ENCODE data around the gene RCL1.
A peak's percentile ranks its signal among the peaks of the same experiment; 100 is the strongest.

RCL1 gene

GRCh38 chr9:4815381-4815956 lies 22.7 kb downstream of the RCL1 start:
- no peak for DNase-seq

GRCh38 chr9:4820168-4820567 lies 27.4 kb downstream of the RCL1 start:
- DNase-seq = no peak

- DNase-seq = no peak
These were observed 28.4 kb downstream of the RCL1 start for GRCh38 chr9:4821133-4821532.

GRCh38 chr9:4822057-4822456 lies 29.3 kb downstream of the RCL1 start:
- DNase-seq = no peak

- DNase-seq = no peak
These were observed 33.8 kb downstream of the RCL1 start for GRCh38 chr9:4826417-4827166.

GRCh38 chr9:4827224-4827623 lies 34.5 kb downstream of the RCL1 start:
- no peak for DNase-seq

GRCh38 chr9:4828761-4829160 lies 36.0 kb downstream of the RCL1 start:
- DNase-seq = peak; percentile 28

GRCh38 chr9:4829969-4830368 lies 37.2 kb downstream of the RCL1 start:
- no peak for DNase-seq

- no peak for DNase-seq
These were observed 38.0 kb downstream of the RCL1 start for GRCh38 chr9:4830699-4831098.

- DNase-seq = no peak
These were observed 38.4 kb downstream of the RCL1 start for GRCh38 chr9:4831119-4831518.

GRCh38 chr9:4831944-4832343 lies 39.2 kb downstream of the RCL1 start:
- no peak for DNase-seq

GRCh38 chr9:4832786-4833579 lies 40.2 kb downstream of the RCL1 start:
- DNase-seq = peak; percentile 92

- no peak for DNase-seq
These were observed 41.2 kb downstream of the RCL1 start for GRCh38 chr9:4833781-4834560.

- no peak for DNase-seq
These were observed 43.9 kb downstream of the RCL1 start for GRCh38 chr9:4836676-4837075.

- DNase-seq = peak; percentile 74
These were observed 44.8 kb downstream of the RCL1 start for GRCh38 chr9:4837261-4838188.

- no peak for DNase-seq
These were observed 45.4 kb downstream of the RCL1 start for GRCh38 chr9:4838189-4838546.

GRCh38 chr9:4839470-4839912 lies 46.7 kb downstream of the RCL1 start:
- no peak for DNase-seq

- DNase-seq = no peak
These were observed 47.3 kb downstream of the RCL1 start for GRCh38 chr9:4840018-4840417.

- DNase-seq = no peak
These were observed 49.5 kb downstream of the RCL1 start for GRCh38 chr9:4842213-4842612.

GRCh38 chr9:4842734-4843133 lies 50.0 kb downstream of the RCL1 start:
- no peak for DNase-seq

GRCh38 chr9:4844056-4844838 lies 51.5 kb downstream of the RCL1 start:
- DNase-seq = no peak
